Gastroesophageal sphincter (tissue), 4 donors: ENCODE measurements around the gene S100A12. TPM values are rescaled to one million over a fixed set of nuclear protein-coding genes. Genes with fewer than 3 reads are reported as not detected.

Experiments used
- ATAC-seq: fragments of 150-250 bp; one replicate; pipeline ENCODE4 v1.9.1; 2016; ENCODE audit warnings: mild to moderate bottlenecking, moderate library complexity
- H3K27ac ChIP-seq, 4 donors: fragments of 200-600 bp; sonication (generic) in 3 of 4; 1 replicate in 3 of 4; 2 replicates in 1 of 4; pipeline ENCODE4 v1.5.1; 2016 to 2019
- H3K27me3 ChIP-seq: fragments of 200-600 bp; sonication (generic); one replicate; pipeline ENCODE4 v1.5.1; 2019
- H3K36me3 ChIP-seq, 2 donors: fragments of 200-600 bp; sonication (generic); one replicate each; pipeline ENCODE4 v1.5.1; 2019; ENCODE audit warnings: control low read depth in 1 of 2
- H3K4me1 ChIP-seq, 3 donors: fragments of 200-600 bp; sonication (generic); 1 replicate in 2 of 3; 2 replicates in 1 of 3; pipeline ENCODE4 v1.5.1; 2016 to 2019; ENCODE audit warnings: control low read depth in 2 of 3
- H3K4me3 ChIP-seq, 2 donors: fragments of 200-600 bp; sonication (generic); one replicate each; pipeline ENCODE4 v1.5.1; 2019; ENCODE audit warnings: mild to moderate bottlenecking in 1 of 2, moderate library complexity in 1 of 2
- H3K9me3 ChIP-seq, 3 donors: fragments of 200-600 bp; sonication (generic); one replicate each; pipeline ENCODE4 v1.5.1; 2017 to 2019; ENCODE audit warnings: control low read depth in 2 of 3
- EP300 ChIP-seq: sonication (generic); formaldehyde crosslinking; IDR thresholded peaks from one replicate; pipeline ENCODE4 v1.6.1; 2017; ENCODE audit warnings: antibody characterized with exemption, mild to moderate bottlenecking
- POLR2A ChIP-seq, 2 donors: fragments of 450-650 bp; IDR thresholded peaks; one replicate each; pipeline ENCODE4 v1.6.1; 2017; ENCODE audit warnings: antibody characterized with exemption in 2 of 2, mild to moderate bottlenecking in 2 of 2, moderate library complexity in 1 of 2
- POLR2AphosphoS5 ChIP-seq: sonication (generic); formaldehyde crosslinking; IDR thresholded peaks from one replicate; pipeline ENCODE4 v1.6.1; 2017; ENCODE audit warnings: antibody characterized with exemption
- WGBS, 2 donors: methylation state at CpG; one replicate each; pipeline ENCODE4 v1.1.5; 2018; ENCODE audit warnings: low coverage in 1 of 2; 5-methylcytosine and 5-hydroxymethylcytosine counted together
- total RNA-seq, 4 donors: library from RNA; depleted of rRNA; stranded (reverse); fragments of >200 nt; gene quantifications; one replicate each; pipeline ENCODE4 v1.1.0, GENCODE V29; 2016
- TF ChIP-seq, protein P1 (sequence below), 4 experiments: fragments of 200-600 bp in 2 of 4; fragments of 450-650 bp in 2 of 4; sonication (generic) in 1 of 4; IDR thresholded peaks; one replicate each; pipeline ENCODE4 v1.5.1; 2017 to 2019; ENCODE audit warnings: antibody characterized with exemption in 4 of 4, mild to moderate bottlenecking in 2 of 4, moderate library complexity in 2 of 4

S100A12 gene
- total RNA-seq, 4 donors from 2014 or later: 1.4 to 21.1 (median 12.6) TPM; not detected in 1

DNA sequence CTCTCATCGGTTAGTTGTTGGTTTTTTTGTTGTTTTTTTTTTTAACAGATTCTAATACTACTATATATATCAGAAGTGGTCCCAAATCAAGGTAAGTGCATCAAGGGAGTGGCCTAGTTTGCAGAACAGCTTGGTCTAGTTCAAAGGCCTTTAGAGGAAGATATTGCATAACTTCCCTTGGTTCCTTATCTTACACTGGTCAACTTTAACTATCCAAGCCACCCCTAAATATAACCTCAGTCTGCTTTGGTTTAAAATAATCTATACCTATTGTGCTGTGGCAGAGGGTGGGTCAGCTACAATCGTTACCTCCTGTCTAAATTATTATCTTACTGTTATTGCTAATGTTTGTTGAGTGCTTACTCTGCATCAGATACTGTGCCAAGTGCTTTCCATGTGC lies 6.9 kb downstream of the S100A12 start:
- H3K4me1 ChIP-seq: no peaks in the 10 kb centered on the region
- H3K4me3 ChIP-seq: no peak overlapping the region
- no peak for TF ChIP-seq EP300
- TF ChIP-seq POLR2AphosphoS5: no peak
- TF ChIP-seq POLR2A (IDR thresholded peaks at IDR 0.05): no peak
- no peak overlapping the region for H3K27ac ChIP-seq
- ATAC-seq: no peak
- H3K9me3 ChIP-seq: no peaks in the 10 kb centered on the region
- peaks cover 17% of the 10 kb centered on the region for H3K27me3 ChIP-seq
- WGBS, 2 donors: 42 to 87% methylated on average over 2 of the region's 2 CpGs
- H3K36me3 ChIP-seq: no peaks in the 10 kb centered on the region

DNA sequence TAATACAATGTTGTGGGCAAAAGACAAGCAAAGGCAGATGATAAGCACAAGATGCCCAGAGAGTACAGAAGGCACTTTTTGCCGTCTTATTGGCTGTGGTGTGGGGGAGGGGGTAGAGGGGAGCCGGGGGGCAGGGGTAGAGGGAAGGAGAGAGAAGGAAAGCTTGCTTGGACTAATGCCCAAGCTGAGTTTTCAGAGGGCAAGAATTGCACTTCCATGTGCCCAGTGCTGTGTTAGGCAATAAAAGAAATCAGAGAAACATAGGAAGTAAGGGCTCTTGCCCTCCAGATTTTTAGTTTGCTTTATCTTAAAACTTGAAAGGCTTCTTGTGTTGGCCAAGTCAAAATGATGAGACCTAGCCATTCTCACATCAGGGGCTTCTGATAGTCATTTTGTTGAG lies 8.3 kb downstream of the S100A12 start:
- Histone ChIP-seq H3K4me1 (no peaks in the 10 kb centered on the region), H3K27ac (no peak overlapping the region), H3K27me3 (peaks cover 17% of the 10 kb centered on the region), H3K36me3 (no peaks in the 10 kb centered on the region), H3K9me3 (no peaks in the 10 kb centered on the region), H3K4me3 (no peak overlapping the region)
- TF ChIP-seq POLR2A (IDR thresholded peaks at IDR 0.05) (no peak), EP300 (no peak), POLR2AphosphoS5 (no peak)
- TF ChIP-seq, protein P1, sequence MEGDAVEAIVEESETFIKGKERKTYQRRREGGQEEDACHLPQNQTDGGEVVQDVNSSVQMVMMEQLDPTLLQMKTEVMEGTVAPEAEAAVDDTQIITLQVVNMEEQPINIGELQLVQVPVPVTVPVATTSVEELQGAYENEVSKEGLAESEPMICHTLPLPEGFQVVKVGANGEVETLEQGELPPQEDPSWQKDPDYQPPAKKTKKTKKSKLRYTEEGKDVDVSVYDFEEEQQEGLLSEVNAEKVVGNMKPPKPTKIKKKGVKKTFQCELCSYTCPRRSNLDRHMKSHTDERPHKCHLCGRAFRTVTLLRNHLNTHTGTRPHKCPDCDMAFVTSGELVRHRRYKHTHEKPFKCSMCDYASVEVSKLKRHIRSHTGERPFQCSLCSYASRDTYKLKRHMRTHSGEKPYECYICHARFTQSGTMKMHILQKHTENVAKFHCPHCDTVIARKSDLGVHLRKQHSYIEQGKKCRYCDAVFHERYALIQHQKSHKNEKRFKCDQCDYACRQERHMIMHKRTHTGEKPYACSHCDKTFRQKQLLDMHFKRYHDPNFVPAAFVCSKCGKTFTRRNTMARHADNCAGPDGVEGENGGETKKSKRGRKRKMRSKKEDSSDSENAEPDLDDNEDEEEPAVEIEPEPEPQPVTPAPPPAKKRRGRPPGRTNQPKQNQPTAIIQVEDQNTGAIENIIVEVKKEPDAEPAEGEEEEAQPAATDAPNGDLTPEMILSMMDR (IDR thresholded peaks at IDR 0.05): no peak
- 33 to 47% methylated on average over 1 to 2 of the region's 2 CpGs for WGBS, 2 donors
- ATAC-seq: no peak

DNA sequence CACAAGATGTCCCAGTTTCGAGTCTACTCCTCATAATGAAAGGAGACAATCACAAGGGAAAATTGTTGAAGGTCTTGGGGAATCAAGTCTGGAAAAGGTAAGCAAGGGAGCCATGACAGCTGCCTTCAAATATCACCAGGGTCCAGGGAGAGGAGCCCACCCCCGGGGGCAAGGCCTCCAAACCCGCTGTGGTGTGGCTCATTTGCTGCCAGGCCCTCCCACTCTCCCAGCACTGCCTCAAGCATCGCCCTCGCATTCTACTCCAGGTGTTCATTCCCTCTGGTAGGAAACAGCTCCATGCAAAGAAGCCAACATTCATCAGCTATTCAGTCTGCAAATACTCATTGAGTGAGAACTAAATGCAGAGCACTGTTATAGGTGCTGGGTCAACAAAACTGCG lies 9.2 kb downstream of the S100A12 start:
- Histone ChIP-seq H3K27ac (no peak overlapping the region), H3K4me1 (no peaks in the 10 kb centered on the region), H3K9me3 (no peaks in the 10 kb centered on the region), H3K27me3 (peaks cover 17% of the 10 kb centered on the region), H3K4me3 (no peak overlapping the region), H3K36me3 (no peaks in the 10 kb centered on the region)
- ATAC-seq: no peak
- WGBS, 2 donors: 73% methylated on average over 4 of the region's 6 CpGs; no CpG with 5 or more reads in 1 of the 2 donors
- TF ChIP-seq POLR2AphosphoS5: no peak
- TF ChIP-seq POLR2A (IDR thresholded peaks at IDR 0.05): no peak
- TF ChIP-seq EP300: no peak
- TF ChIP-seq, protein P1 (IDR thresholded peaks at IDR 0.05): no peak

DNA sequence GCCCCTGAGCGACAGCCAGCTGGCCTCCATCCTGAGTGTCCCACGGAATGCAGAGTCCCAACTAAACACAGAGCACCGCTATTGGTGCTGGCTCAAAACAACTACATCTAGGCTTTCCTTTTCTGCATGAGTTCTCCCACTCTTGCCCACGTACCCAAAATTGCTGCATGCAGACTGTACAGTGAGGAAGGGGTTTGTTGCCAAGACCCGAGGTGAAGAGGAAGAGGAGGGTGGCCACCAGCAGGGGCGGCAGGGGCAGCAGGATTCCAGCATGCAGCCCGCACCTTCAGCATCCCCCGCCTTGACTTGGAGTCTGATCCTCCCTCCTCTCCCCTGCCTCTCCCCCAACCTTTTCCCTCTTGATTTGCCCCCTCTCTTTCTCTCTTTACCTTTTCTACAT lies 9.7 kb downstream of the S100A12 start:
- 52 to 60% methylated on average over 1 to 6 of the region's 8 CpGs for whole genome bisulfite sequencing, 2 donors
- peaks cover 17% of the 10 kb centered on the region for H3K27me3 ChIP-seq
- no peaks in the 10 kb centered on the region for H3K36me3 ChIP-seq
- H3K4me1 ChIP-seq: no peaks in the 10 kb centered on the region
- no peak overlapping the region for H3K27ac ChIP-seq
- TF ChIP-seq, protein P1 (IDR thresholded peaks at IDR 0.05): no peak
- TF ChIP-seq POLR2A (IDR thresholded peaks at IDR 0.05) (no peak), EP300 (no peak), POLR2AphosphoS5 (no peak)
- no peak overlapping the region for H3K4me3 ChIP-seq
- ATAC-seq: no peak
- no peaks in the 10 kb centered on the region for H3K9me3 ChIP-seq

DNA sequence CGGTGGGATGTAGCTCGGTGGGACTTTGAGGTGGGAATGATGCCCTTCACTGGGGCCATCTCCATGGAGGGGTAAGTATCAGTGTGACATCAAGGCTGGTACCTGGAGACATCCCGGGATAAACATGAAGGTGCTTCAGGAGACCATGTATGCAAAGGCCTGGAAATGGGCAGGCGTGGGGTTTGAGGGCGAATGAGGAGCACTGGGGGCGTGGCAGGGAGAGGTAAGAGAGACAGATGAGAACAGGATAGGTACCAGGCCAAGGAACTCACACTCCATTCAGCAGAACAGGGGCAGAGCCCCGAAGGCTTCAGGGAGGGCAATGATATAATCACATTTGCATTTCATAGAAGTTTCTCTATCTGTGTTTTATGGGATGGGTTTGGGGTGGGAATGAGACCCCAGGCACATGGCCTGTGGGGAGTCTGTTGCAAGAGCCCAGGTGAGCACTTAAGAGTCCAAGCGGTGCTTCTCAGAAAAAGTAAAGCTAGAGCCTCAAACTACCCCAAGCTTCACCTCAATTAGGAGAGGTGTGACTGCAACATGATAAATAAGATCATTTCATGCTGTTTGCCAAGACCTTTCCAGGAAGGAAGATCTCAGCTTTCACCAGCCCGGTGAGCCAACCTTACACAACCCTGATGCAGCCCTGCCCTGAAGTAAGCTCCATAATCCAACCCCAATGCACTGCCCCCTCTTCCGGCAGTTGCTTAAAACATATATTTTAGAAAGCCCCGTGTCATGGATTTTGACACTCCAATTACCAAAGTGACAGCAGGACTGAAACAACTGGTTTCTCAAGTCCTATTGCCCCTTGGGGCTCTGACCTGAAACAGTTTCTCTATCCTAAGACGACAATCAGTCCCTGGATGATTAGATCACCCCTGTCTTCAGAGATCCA lies 10.4 kb downstream of the S100A12 start:
- WGBS, 2 donors: 68 to 72% methylated on average over 9 to 12 of the region's 12 CpGs
- Histone ChIP-seq H3K27ac (no peak overlapping the region), H3K9me3 (no peaks in the 10 kb centered on the region), H3K4me3 (no peak overlapping the region), H3K27me3 (peaks cover 17% of the 10 kb centered on the region), H3K36me3 (no peaks in the 10 kb centered on the region), H3K4me1 (no peaks in the 10 kb centered on the region)
- no peak for TF ChIP-seq EP300
- TF ChIP-seq, protein P1 (IDR thresholded peaks at IDR 0.05): no peak
- no peak for TF ChIP-seq POLR2AphosphoS5
- TF ChIP-seq POLR2A (IDR thresholded peaks at IDR 0.05): no peak
- no peak for ATAC-seq
